Subcutaneous adipose tissue (tissue), 4 donors: Measurements from ENCODE around the gene ASB14. TPM values are rescaled to one million over a fixed set of nuclear protein-coding genes. Genes with fewer than 3 reads are reported as not detected.

ENCODE experiments used
- total RNA-seq, 4 donors: library from RNA; depleted of rRNA; stranded (reverse); fragments of >200 nt; gene quantifications; one replicate each; pipeline ENCODE4 v1.1.0, GENCODE V29; 2016
- TF ChIP-seq, protein P1 (sequence below): fragments of 450-650 bp; IDR thresholded peaks from one replicate; pipeline ENCODE4 v1.5.1; 2016; ENCODE audit warnings: low read depth, mild to moderate bottlenecking, control low read depth, antibody characterized with exemption, moderate library complexity

Gene ASB14
- not detected for total RNA-seq

- TF ChIP-seq, protein P1, sequence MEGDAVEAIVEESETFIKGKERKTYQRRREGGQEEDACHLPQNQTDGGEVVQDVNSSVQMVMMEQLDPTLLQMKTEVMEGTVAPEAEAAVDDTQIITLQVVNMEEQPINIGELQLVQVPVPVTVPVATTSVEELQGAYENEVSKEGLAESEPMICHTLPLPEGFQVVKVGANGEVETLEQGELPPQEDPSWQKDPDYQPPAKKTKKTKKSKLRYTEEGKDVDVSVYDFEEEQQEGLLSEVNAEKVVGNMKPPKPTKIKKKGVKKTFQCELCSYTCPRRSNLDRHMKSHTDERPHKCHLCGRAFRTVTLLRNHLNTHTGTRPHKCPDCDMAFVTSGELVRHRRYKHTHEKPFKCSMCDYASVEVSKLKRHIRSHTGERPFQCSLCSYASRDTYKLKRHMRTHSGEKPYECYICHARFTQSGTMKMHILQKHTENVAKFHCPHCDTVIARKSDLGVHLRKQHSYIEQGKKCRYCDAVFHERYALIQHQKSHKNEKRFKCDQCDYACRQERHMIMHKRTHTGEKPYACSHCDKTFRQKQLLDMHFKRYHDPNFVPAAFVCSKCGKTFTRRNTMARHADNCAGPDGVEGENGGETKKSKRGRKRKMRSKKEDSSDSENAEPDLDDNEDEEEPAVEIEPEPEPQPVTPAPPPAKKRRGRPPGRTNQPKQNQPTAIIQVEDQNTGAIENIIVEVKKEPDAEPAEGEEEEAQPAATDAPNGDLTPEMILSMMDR = no peak
Observed at GRCh38 chr3:57292159-57292896, at the start of gene ASB14. TSS of gene ASB14 (minus strand) at chr3:57292685. CDS start at chr3:57292033, 652 bp downstream.

GRCh38 chr3:57335283-57335938 lies 42.9 kb upstream of the ASB14 start:
- TF ChIP-seq, protein P1 = no peak

GRCh38 chr3:57331078-57331610 lies 38.7 kb upstream of the ASB14 start:
- TF ChIP-seq, protein P1 = no peak

- TF ChIP-seq, protein P1 = no peak
Observed at GRCh38 chr3:57314204-57314603, 21.7 kb upstream of the ASB14 start.

DNA sequence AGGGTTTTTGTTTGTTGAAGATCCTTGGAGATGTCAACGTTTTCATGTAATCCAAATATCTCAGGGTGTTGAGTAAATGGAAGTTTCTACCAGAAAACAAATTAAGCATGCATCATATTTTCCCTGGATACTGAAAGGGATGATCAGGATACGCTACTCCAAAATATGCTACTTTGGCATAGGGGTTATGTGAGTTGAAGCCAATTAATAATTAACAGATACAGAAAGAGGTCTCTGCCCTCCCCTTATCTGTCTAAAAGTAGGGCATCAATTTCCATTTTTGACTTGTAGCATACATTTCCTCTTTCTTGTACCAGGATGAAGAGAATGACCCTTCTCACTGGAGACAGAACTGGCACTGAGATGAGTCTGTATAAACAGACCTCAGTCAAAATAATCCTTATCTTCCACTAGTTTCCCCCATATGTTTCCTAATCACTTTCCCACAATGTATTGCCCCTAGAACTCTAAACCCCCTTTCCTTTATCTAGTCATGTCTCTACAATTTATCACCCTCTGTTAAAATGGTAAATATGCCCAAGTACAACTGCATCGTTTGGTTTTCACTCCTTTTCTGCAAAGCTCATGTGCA lies 17.4 kb upstream of the ASB14 start:
- TF ChIP-seq, protein P1 = no peak

DNA sequence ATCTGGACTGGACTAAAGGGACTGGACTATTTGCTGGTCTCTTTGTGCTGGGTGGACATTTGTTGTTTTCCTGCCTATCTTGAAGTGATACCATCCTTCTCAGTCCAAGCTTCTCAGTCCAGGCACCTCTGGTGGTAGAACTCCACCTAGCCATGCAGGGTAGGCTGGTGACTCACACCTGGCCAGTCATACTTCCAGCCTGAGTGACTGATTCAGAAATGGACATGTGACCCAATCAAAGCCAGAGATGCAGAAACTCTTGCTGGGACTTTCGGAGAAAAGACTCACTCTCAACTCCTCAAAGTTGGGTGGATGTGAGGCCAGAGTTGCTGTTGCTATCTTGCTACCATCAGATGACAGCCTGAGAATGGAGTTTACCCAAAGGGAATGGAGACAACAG lies 5.6 kb upstream of the ASB14 start:
- TF ChIP-seq, protein P1 = no peak
